Kidney epithelial cell (primary cell): ENCODE data around the gene TJP2. TPM values are rescaled to one million over a fixed set of nuclear protein-coding genes. Genes with fewer than 3 reads are reported as not detected.

Source experiments
- DNase-seq: peaks from one replicate; pipeline ENCODE4 v3.0.0-alpha.2; 2010; ENCODE audit warnings: low read depth
- H3K27me3 ChIP-seq: 2 replicates; pipeline ENCODE4 v1.6.0; 2011; ENCODE audit warnings: low read length; ENCODE audit not compliant: control insufficient read depth, insufficient read depth
- H3K36me3 ChIP-seq: 2 replicates; pipeline ENCODE4 v1.5.1; 2011; ENCODE audit warnings: low read length; ENCODE audit not compliant: control insufficient read depth, insufficient read depth
- H3K4me3 ChIP-seq: 2 replicates; pipeline ENCODE4 v1.5.1; 2011; ENCODE audit warnings: low read depth, mild to moderate bottlenecking, control low read depth, low read length
- CTCF ChIP-seq: IDR thresholded peaks from 2 replicates; pipeline ENCODE4 v1.5.1; 2011; ENCODE audit warnings: mild to moderate bottlenecking, moderate library complexity, low read length, control low read depth, inconsistent platforms; ENCODE audit not compliant: insufficient read depth, poor library complexity, severe bottlenecking
- total RNA-seq: library from RNA; depleted of rRNA; stranded (reverse); fragments of >200 nt; gene quantifications from 2 replicates; pipeline ENCODE4 v1.2.3, GENCODE V29; 2015

TJP2 gene
- total RNA-seq, 1 donor from 2014 or later = 341 TPM

- no peak overlapping the region for H3K4me3 ChIP-seq
- no peak for DNase-seq
- H3K27me3 ChIP-seq = no peaks in the 10 kb centered on the region
- TF ChIP-seq CTCF = no peak
- no peaks in the 10 kb centered on the region for H3K36me3 ChIP-seq
Measured at GRCh38 chr9:69202556-69202955, 28.5 kb downstream of the TJP2 start.

GRCh38 chr9:69204326-69204725, 30.2 kb downstream of the TJP2 start:
- TF ChIP-seq CTCF = no peak

GRCh38 chr9:69204849-69205248, 30.8 kb downstream of the TJP2 start:
- H3K27me3 ChIP-seq = no peaks in the 10 kb centered on the region
- H3K36me3 ChIP-seq = no peaks in the 10 kb centered on the region
- H3K4me3 ChIP-seq = no peak overlapping the region
- no peak for DNase-seq
- TF ChIP-seq CTCF = no peak

More at GRCh38 chr9:69204326-69204725, 30.2 kb downstream of the TJP2 start:
- no peaks in the 10 kb centered on the region for H3K36me3 ChIP-seq
- H3K27me3 ChIP-seq = no peaks in the 10 kb centered on the region
- H3K4me3 ChIP-seq = no peak overlapping the region
- no peak for DNase-seq

- no peak overlapping the region for H3K4me3 ChIP-seq
- H3K36me3 ChIP-seq = no peaks in the 10 kb centered on the region
- no peaks in the 10 kb centered on the region for H3K27me3 ChIP-seq
- no peak for TF ChIP-seq CTCF
- no peak for DNase-seq
Measured at GRCh38 chr9:69206047-69206446, 32.0 kb downstream of the TJP2 start.

- H3K36me3 ChIP-seq = no peaks in the 10 kb centered on the region
- no peak overlapping the region for H3K4me3 ChIP-seq
- H3K27me3 ChIP-seq = no peaks in the 10 kb centered on the region
- peak; percentile 12 for TF ChIP-seq CTCF
- DNase-seq = no peak
Measured at GRCh38 chr9:69207503-69207902, 33.4 kb downstream of the TJP2 start.

GRCh38 chr9:69211424-69212036, 37.5 kb downstream of the TJP2 start:
- TF ChIP-seq CTCF = no peak
- no peak for DNase-seq
- no peaks in the 10 kb centered on the region for H3K27me3 ChIP-seq
- no peaks in the 10 kb centered on the region for H3K36me3 ChIP-seq
- no peak overlapping the region for H3K4me3 ChIP-seq
